Fibroblast of lung (primary cell): ENCODE data around the gene HDAC3. TPM values are rescaled to one million over a fixed set of nuclear protein-coding genes. Genes with fewer than 3 reads are reported as not detected.

Source experiments
- DNase-seq, 2 donors: peaks; one replicate each; pipeline versions ENCODE4 v3.0.0 to v3.0.0-alpha.2; 2010; ENCODE audit warnings: low read depth in 2 of 2
- H2AFZ ChIP-seq: 2 replicates; pipeline ENCODE4 v1.5.1; 2012; ENCODE audit warnings: low read length, control low read depth, inconsistent platforms
- H3K27ac ChIP-seq: 2 replicates; pipeline ENCODE4 v1.5.1; 2011; ENCODE audit warnings: low read length, control low read depth; ENCODE audit not compliant: insufficient read depth
- H3K27me3 ChIP-seq: 2 replicates; pipeline ENCODE4 v1.5.1; 2011; ENCODE audit warnings: mild to moderate bottlenecking, low read length; ENCODE audit not compliant: control insufficient read depth, insufficient read depth
- H3K36me3 ChIP-seq: 2 replicates; pipeline ENCODE4 v1.5.1; 2011; ENCODE audit warnings: low read length; ENCODE audit not compliant: control insufficient read depth, insufficient read depth
- H3K4me1 ChIP-seq: 2 replicates; pipeline ENCODE4 v1.5.1; 2011; ENCODE audit warnings: low read length; ENCODE audit not compliant: control insufficient read depth, insufficient read depth; ENCODE audit errors: extremely low read depth
- H3K4me2 ChIP-seq: 2 replicates; pipeline ENCODE4 v1.5.1; 2011; ENCODE audit warnings: low read length, control low read depth; ENCODE audit not compliant: insufficient read depth; ENCODE audit errors: extremely low read depth
- H3K4me3 ChIP-seq, 4 experiments: fragments of 200-600 bp in 1 of 4; sonication (generic) in 1 of 4; replicated peaks in 1 of 4; 2 replicates each; pipeline ENCODE4 v1.5.1; 2011 to 2016; ENCODE audit warnings: low read length in 4 of 4, low read depth in 3 of 4, mild to moderate bottlenecking in 3 of 4, control low read depth in 2 of 4, inconsistent platforms in 1 of 4, mixed read lengths in 1 of 4; ENCODE audit not compliant: insufficient read depth in 1 of 4; ENCODE audit errors: control extremely low read depth in 1 of 4
- H3K79me2 ChIP-seq: 2 replicates; pipeline ENCODE4 v1.5.1; 2012; ENCODE audit warnings: mild to moderate bottlenecking, low read length, inconsistent platforms; ENCODE audit not compliant: control insufficient read depth, insufficient read depth
- H3K9ac ChIP-seq: 2 replicates; pipeline ENCODE4 v1.5.1; 2011; ENCODE audit warnings: mild to moderate bottlenecking, low read length, control low read depth; ENCODE audit not compliant: insufficient read depth
- H3K9me3 ChIP-seq: 2 replicates; pipeline ENCODE4 v1.5.1; 2012; ENCODE audit warnings: low read depth, low read length; ENCODE audit not compliant: control insufficient read depth, insufficient read depth
- H4K20me1 ChIP-seq: 2 replicates; pipeline ENCODE4 v1.5.1; 2011; ENCODE audit warnings: low read length; ENCODE audit not compliant: control insufficient read depth, insufficient read depth; ENCODE audit errors: extremely low read depth
- EZH2 ChIP-seq: IDR thresholded peaks from 2 replicates; pipeline ENCODE4 v1.5.1; 2012; ENCODE audit warnings: low read length, control low read depth, mild to moderate bottlenecking; ENCODE audit errors: missing control alignments
- polyA minus RNA-seq: library from RNA; depleted of rRNA, polyadenylated mRNA; stranded (reverse); fragments of >200 nt; gene quantifications from 2 replicates; pipeline ENCODE4 v1.2.3, GENCODE V29; 2011; ENCODE audit warnings: low replicate concordance
- polyA plus RNA-seq, 2 donors: library from polyadenylated mRNA; depleted of rRNA in 1 of 2; stranded (reverse) in 1 of 2; unstranded in 1 of 2; fragments of >200 nt; gene quantifications; 2 replicates each; pipeline ENCODE4 v1.2.1, GENCODE V29; 2011 to 2012; ENCODE audit warnings: missing spikeins in 1 of 2
- total RNA-seq: library from RNA; depleted of rRNA; stranded (reverse); fragments of >200 nt; gene quantifications from 2 replicates; pipeline ENCODE4 v1.2.1, GENCODE V29; 2014
- TF ChIP-seq, protein P1 (sequence below), 2 donors: IDR thresholded peaks in 1 of 2; conservative IDR thresholded peaks in 1 of 2; 1 replicate in 1 of 2; 2 replicates in 1 of 2; pipeline ENCODE4 v1.5.1; 2011 to 2012; ENCODE audit warnings: low read length in 2 of 2, control low read depth in 1 of 2, inconsistent platforms in 1 of 2, low read depth in 1 of 2, mild to moderate bottlenecking in 1 of 2

The HDAC3 gene
- total RNA-seq (45.7 and 56.8 TPM in 2 replicates), polyA plus RNA-seq (67.9 and 69.6 TPM in 2 replicates), polyA minus RNA-seq (90.6 and 135 TPM in 2 replicates)
- polyA plus RNA-seq (2012): 44.2 and 46.9 TPM in 2 replicates

DNA sequence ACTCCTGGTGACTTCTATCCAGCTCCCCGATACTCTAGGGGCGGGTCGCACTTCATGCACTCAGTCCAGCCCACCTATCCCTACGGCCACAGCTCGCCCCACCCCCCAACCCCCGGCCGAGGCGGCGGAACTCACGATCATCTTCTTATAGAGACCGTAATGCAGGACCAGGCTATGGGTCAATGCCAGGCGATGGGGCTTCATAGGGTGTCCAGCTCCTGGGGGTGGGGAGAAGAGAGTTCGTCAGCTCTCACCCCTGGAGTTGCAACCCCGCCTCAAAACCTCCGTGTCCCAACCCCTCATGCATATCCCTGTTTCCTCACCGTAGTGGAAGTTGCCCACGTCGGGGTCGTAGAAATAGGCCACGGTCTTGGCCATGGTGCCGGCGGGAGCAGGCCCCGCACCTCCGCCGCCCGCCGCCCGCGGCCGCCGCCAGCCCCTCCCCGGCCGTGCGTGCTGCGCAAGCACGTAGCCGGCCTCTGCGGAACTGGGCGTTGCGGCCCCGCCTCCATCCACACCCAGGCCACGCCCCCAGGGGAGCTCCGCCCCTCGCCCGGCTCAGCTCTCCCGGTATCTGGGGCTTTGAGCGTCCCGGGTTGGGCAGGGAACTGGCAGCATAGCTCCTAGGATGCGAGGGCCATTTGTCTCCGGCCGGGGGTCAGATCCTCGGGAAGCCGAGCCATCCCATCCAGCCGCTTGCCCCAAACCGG, at the start of gene HDAC3, which contains the start of gene RELL2:
Gene HDAC3, minus strand, starts transcription at position 437 of the 710 bp plus-strand sequence. Its CDS starts 59 bp downstream, at position 378.
Gene RELL2, plus strand, starts transcription at position 585 of the 710 bp plus-strand sequence. CDS start 1,229 bp downstream, outside the sequence.
- Histone ChIP-seq H3K9ac (peak within 1 kb of the TSS; percentile 82), H4K20me1 (no peaks in the 10 kb centered on the region), H3K4me2 (peak within 1 kb of the TSS; percentile 92), H3K36me3 (peaks cover 2% of the 10 kb centered on the region), H2AFZ (peak within 1 kb of the TSS; percentile 96), H3K4me3 (peak within 1 kb of the TSS; percentile 89 to 99 (median 96)), H3K79me2 (peaks cover 35% of the 10 kb centered on the region), H3K4me1 (peaks cover 2% of the 10 kb centered on the region), H3K27me3 (no peaks in the 10 kb centered on the region), H3K9me3 (no peaks in the 10 kb centered on the region), H3K27ac (peak within 1 kb of the TSS; percentile 78)
- TF ChIP-seq EZH2: no peak
- TF ChIP-seq, protein P1, sequence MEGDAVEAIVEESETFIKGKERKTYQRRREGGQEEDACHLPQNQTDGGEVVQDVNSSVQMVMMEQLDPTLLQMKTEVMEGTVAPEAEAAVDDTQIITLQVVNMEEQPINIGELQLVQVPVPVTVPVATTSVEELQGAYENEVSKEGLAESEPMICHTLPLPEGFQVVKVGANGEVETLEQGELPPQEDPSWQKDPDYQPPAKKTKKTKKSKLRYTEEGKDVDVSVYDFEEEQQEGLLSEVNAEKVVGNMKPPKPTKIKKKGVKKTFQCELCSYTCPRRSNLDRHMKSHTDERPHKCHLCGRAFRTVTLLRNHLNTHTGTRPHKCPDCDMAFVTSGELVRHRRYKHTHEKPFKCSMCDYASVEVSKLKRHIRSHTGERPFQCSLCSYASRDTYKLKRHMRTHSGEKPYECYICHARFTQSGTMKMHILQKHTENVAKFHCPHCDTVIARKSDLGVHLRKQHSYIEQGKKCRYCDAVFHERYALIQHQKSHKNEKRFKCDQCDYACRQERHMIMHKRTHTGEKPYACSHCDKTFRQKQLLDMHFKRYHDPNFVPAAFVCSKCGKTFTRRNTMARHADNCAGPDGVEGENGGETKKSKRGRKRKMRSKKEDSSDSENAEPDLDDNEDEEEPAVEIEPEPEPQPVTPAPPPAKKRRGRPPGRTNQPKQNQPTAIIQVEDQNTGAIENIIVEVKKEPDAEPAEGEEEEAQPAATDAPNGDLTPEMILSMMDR (conservative IDR thresholded peaks at IDR 0.05 in 1 of 2, IDR thresholded peaks at IDR 0.05 in 1 of 2; ENCODE audit: low read depth in 1 of 2, low read length in 2 of 2): no peak
- peak; percentile 80 to 87 for DNase-seq

DNA sequence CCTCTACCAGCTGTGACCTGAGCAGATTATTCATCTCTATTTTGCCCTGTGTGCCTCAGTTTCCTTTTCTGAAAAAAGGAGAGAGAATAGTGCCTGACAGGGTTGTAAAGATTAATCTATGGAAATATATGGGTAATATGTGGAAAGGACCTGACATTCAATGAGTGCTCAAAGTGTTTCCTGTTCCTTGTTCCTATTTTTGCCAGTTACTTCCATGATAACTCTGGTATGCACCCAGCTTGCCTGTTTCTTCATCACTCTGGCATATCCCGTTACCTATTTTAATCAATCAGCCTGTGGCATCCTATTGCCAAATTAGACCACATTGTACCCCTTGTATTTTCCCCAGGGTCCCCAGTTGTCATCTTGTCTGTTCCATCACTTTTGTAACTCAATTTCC, 48.9 kb upstream of the HDAC3 start:
- Histone ChIP-seq H3K9me3 (no peaks in the 10 kb centered on the region), H3K27me3 (peaks cover 18% of the 10 kb centered on the region), H3K9ac (no peak overlapping the region), H2AFZ (no peak overlapping the region), H3K36me3 (no peaks in the 10 kb centered on the region), H3K4me3 (no peak overlapping the region), H3K27ac (no peak overlapping the region), H3K4me2 (no peak overlapping the region), H3K4me1 (peaks cover 13% of the 10 kb centered on the region), H3K79me2 (no peaks in the 10 kb centered on the region), H4K20me1 (no peaks in the 10 kb centered on the region)
- no peak for DNase-seq
- TF ChIP-seq, protein P1 (conservative IDR thresholded peaks at IDR 0.05 in 1 of 2, IDR thresholded peaks at IDR 0.05 in 1 of 2; ENCODE audit: low read depth in 1 of 2, low read length in 2 of 2): no peak
- no peak for TF ChIP-seq EZH2

DNA sequence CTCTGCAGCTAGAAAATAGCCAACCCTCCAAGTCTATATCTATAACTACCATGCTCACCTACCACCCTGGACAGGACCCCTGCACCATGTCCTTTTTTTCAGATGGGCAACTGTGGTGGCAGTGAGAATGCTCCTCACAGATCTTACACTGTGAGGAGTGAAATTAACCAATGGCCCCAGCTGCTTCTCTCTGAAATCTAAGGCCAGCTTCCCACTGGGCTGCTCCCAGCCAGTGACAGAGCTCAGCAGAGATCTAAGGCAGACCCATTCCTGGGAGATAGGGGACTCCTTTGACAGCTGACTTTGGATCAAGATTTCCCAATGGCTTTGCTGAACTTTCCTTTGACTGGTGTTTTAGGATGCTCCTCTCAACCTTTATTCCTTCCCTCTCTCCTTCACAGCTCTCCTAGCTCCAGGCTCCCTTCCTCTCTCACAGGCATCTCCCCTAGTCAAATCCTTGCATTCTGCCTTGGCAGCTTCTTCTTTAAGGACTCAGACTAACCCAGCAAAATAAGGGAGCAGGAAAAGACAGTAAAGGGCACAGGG, 47.0 kb upstream of the HDAC3 start:
- Histone ChIP-seq H3K79me2 (no peaks in the 10 kb centered on the region), H3K4me1 (peaks cover 15% of the 10 kb centered on the region), H3K4me3 (no peak overlapping the region), H3K9me3 (no peaks in the 10 kb centered on the region), H3K4me2 (no peak overlapping the region), H4K20me1 (no peaks in the 10 kb centered on the region), H3K9ac (no peak overlapping the region), H3K27ac (no peak overlapping the region), H3K27me3 (peaks cover 3% of the 10 kb centered on the region), H3K36me3 (peaks cover 2% of the 10 kb centered on the region), H2AFZ (no peak overlapping the region)
- TF ChIP-seq, protein P1 (conservative IDR thresholded peaks at IDR 0.05 in 1 of 2, IDR thresholded peaks at IDR 0.05 in 1 of 2; ENCODE audit: low read depth in 1 of 2, low read length in 2 of 2): no peak
- TF ChIP-seq EZH2: no peak
- DNase-seq: no peak
